Mammary epithelial cell (primary cell): ENCODE data around the gene EHMT1.

Experiments
- EZH2 ChIP-seq: IDR thresholded peaks from 2 replicates; pipeline ENCODE4 v1.6.1; 2012; ENCODE audit warnings: low read length, inconsistent platforms, borderline replicate concordance
- TF ChIP-seq, protein P1 (sequence below), 2 donors: IDR thresholded peaks in 1 of 2; conservative IDR thresholded peaks in 1 of 2; 2 replicates each; pipeline ENCODE4 v1.5.1; 2011 to 2012; ENCODE audit warnings: inconsistent platforms in 2 of 2, low read length in 2 of 2, mild to moderate bottlenecking in 2 of 2, control low read depth in 1 of 2, low read depth in 1 of 2; ENCODE audit not compliant: insufficient read depth in 1 of 2; ENCODE audit errors: extremely low read depth in 1 of 2

DNA sequence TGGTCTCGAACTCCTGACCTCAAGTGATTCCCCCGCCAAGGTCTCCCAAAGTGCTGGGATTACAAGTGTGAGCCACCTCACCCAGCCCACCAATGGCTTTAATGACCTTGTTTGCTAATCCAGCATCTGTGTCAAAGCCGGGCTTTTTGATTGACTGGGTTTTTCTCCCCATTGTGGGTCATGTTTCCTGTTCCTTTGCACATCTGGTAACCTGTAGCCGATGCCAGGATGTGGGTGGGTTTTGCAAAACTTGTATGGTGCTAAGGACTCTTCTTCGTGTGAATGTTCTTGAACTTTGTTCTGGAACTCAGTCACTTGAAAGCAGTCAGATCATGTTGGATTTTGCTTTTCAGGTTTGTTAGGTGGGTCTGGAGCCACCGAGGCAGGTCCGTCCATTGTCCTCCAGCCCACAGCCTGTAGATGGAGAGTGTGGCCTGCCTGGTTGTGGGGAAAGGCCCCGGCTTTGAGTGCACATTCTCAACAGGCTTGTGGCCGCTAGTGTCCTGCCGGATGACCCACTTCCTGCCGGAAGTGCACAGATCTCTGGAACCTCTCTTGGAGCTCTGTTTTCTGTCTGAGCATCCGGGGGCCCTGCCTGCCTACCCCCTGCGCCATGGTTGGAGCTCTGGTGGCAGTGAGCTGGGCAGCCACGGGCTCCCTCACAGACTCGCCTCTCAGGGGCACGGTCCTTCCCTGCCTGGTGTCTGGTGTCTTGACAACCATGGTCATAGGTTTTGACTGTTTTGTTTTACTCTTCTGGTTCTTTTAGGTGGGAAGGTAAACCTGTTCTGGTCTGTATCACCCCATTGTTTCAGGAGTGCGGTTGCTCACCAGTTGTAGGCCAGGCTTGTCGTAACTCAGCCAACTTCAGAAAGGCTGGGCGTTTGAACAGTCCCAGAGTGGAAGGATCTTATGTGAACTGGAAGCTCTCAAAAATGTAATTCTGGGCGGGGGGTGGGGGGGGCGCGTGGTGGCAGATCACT is 189.2 kb downstream of the EHMT1 start:
- no peak for TF ChIP-seq EZH2
- TF ChIP-seq, protein P1, sequence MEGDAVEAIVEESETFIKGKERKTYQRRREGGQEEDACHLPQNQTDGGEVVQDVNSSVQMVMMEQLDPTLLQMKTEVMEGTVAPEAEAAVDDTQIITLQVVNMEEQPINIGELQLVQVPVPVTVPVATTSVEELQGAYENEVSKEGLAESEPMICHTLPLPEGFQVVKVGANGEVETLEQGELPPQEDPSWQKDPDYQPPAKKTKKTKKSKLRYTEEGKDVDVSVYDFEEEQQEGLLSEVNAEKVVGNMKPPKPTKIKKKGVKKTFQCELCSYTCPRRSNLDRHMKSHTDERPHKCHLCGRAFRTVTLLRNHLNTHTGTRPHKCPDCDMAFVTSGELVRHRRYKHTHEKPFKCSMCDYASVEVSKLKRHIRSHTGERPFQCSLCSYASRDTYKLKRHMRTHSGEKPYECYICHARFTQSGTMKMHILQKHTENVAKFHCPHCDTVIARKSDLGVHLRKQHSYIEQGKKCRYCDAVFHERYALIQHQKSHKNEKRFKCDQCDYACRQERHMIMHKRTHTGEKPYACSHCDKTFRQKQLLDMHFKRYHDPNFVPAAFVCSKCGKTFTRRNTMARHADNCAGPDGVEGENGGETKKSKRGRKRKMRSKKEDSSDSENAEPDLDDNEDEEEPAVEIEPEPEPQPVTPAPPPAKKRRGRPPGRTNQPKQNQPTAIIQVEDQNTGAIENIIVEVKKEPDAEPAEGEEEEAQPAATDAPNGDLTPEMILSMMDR (conservative IDR thresholded peaks at IDR 0.05 in 1 of 2, IDR thresholded peaks at IDR 0.05 in 1 of 2; ENCODE audit: extremely low read depth in 1 of 2, insufficient read depth in 1 of 2, low read depth in 1 of 2, low read length in 2 of 2): no peak
